Lower leg skin (tissue), 4 donors: ENCODE results near the gene HDAC4. TPM values are rescaled to one million over a fixed set of nuclear protein-coding genes. Genes with fewer than 3 reads are reported as not detected.

ENCODE experiments used
- DNase-seq, 2 donors: peaks; one replicate each; pipeline ENCODE4 v3.0.0-alpha.2; 2019; ENCODE audit warnings: low spot score in 2 of 2
- H3K4me3 ChIP-seq: fragments of 200-600 bp; sonication (generic); 2 replicates; pipeline ENCODE4 v1.5.1; 2017; ENCODE audit warnings: mild to moderate bottlenecking, low read depth; ENCODE audit not compliant: poor library complexity, severe bottlenecking
- CTCF ChIP-seq, 3 donors: fragments of 450-650 bp; IDR thresholded peaks; one replicate each; pipeline ENCODE4 v1.5.1; 2016; ENCODE audit warnings: antibody characterized with exemption in 3 of 3, mild to moderate bottlenecking in 3 of 3, moderate library complexity in 2 of 3
- POLR2A ChIP-seq, 2 donors: fragments of 450-650 bp; IDR thresholded peaks; one replicate each; pipeline ENCODE4 v1.6.1; 2016 to 2017; ENCODE audit warnings: antibody characterized with exemption in 2 of 2, mild to moderate bottlenecking in 1 of 2, moderate library complexity in 1 of 2
- WGBS, 2 donors: methylation state at CpG; one replicate each; pipeline ENCODE4 v1.1.5; 2018; 5-methylcytosine and 5-hydroxymethylcytosine counted together
- intact Hi-C: fragments of 100-400 bp; cut with DNase I; formaldehyde crosslinking; loops from one replicate; pipeline ENCODE4 v1.15.0; 2023; ENCODE audit warnings: low total_unique reads
- total RNA-seq, 4 donors: library from RNA; depleted of rRNA; stranded (reverse); fragments of >200 nt; gene quantifications; one replicate each; pipeline ENCODE4 v1.1.0, GENCODE V29; 2016

HDAC4 gene
- total RNA-seq, 4 donors from 2014 or later: 27.4 to 85.5 (median 57.9) TPM

DNA sequence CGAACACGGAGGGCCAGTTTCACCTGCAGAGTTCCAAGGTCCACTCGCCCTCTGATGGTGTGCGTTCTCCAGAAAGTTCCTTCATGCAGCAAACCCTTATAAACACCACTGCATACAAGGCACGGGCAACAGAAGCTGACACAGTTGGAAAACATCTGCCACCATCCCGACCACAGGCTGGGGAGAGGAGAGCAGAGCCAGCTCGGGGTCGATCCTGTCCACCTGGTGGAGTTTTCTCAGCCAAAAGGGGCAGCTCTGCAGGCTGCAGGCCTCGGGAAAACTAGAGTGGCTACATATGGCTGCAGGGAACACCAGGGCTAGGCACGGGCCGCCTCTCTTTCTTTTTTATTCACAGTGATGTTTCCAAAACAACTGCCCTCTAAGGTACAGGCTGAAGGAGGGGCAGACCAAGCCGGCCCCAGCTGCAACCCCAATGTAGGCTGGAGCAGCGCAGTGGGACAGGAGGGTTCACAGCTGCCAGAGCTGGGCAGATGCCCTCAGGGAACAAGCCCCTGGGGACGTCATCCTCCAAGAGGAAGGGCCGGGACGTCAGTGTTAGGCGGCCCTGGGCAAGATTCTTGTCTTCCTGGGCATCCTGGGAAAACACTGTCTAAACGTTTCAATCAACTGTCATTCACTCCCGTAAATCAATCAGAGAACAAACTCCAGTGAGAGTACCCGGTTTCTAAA, 278.3 kb downstream of the HDAC4 start:
- no peak overlapping the region for H3K4me3 ChIP-seq
- WGBS, 2 donors: 84% methylated on average over 20 of the region's 20 CpGs
- DNase-seq: no peak
- TF ChIP-seq CTCF (IDR thresholded peaks at IDR 0.05): no peak
- TF ChIP-seq POLR2A (IDR thresholded peaks at IDR 0.05): no peak
- intact Hi-C loops: no loop called here

GRCh38 chr2:239121600-239122012, 279.2 kb downstream of the HDAC4 start:
- H3K4me3 ChIP-seq: no peak overlapping the region
- WGBS, 2 donors: 88% methylated on average over 16 of the region's 16 CpGs
- TF ChIP-seq POLR2A (IDR thresholded peaks at IDR 0.05) (no peak), CTCF (IDR thresholded peaks at IDR 0.05) (no peak)
- intact Hi-C loops: no loop called here
- DNase-seq: no peak

DNA sequence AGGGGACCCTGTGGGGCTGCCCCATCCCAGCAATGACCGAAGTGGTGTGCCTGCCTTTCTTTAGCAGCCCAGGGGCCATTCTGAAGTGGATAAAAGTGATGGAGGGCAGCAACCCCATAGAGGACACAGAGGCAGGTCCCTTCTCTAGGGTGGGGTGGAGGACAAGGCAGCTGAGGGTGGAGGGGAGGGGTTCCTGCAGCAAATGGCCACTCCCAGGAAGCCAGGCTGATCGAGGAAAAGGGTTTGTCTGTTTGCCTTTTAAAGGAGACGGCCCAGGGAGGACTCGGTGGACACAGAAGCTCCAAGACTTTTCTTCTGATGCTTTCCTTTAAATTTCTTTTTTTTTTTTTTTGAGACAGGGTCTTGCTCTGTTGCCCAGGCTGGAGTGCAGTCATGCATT, 280.2 kb downstream of the HDAC4 start:
- 68 to 69% methylated on average over 4 of the region's 4 CpGs for WGBS, 2 donors
- intact Hi-C loops: no loop called here
- H3K4me3 ChIP-seq: no peak overlapping the region
- TF ChIP-seq POLR2A (IDR thresholded peaks at IDR 0.05) (no peak), CTCF (IDR thresholded peaks at IDR 0.05) (no peak)
- no peak for DNase-seq

DNA sequence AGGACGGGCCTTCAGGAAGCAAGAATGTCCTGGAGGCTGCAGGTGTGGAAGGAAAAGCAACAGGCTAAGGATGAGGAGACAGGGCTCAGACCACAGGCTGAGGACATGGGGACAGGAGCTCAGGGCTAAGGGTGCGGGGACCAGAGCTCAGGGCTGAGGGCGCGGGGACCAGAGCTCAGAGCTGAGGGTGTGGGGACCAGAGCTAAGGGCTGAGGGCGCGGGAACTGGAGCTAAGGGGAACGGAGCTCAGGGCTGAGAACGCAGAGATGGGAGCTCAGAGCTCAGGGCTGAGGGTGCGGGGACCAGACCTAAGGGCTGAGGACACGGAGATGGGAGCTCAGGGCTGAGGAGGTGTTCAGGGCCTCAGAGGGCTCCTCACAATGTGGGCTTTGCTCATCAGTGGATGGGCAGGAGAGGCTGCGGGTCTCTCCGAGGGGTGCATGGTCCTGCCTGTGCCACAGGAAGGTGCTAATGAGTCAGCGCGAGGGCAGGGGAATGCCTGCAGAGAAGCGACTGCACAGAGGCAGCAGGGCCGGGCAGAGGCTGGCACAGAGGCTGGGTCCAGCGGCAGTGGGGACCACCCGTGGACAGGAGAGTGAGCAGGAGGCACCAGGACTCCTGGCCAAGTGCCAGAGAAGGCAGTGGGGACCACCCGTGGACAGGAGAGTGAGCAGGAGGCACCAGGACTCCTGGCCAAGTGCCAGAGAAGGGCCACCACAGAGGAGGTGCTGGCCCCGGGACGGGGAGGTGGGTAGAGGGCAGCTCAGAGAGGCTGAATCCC, 281.3 kb downstream of the HDAC4 start:
- intact Hi-C loops: no loop called here
- 90 to 91% methylated on average over 21 of the region's 21 CpGs for WGBS, 2 donors
- DNase-seq: no peak
- no peak overlapping the region for H3K4me3 ChIP-seq
- no peak for TF ChIP-seq CTCF (IDR thresholded peaks at IDR 0.05)

- H3K4me3 ChIP-seq: no peak overlapping the region
- 81 to 87% methylated on average over 18 of the region's 18 CpGs for WGBS, 2 donors
- DNase-seq: no peak
- TF ChIP-seq POLR2A (IDR thresholded peaks at IDR 0.05) (no peak), CTCF (IDR thresholded peaks at IDR 0.05) (no peak)
- intact Hi-C loops: no loop called here
Measured at GRCh38 chr2:239118675-239119211, 282.1 kb downstream of the HDAC4 start.
